ENCODE data around the gene ASF1B. TPM values are rescaled to one million over a fixed set of nuclear protein-coding genes. Genes with fewer than 3 reads are reported as not detected.

The ASF1B gene
- polyA plus RNA-seq, 1 experiment = 2.8 TPM

GRCh38 chr19:14155371-14155770 is 19.0 kb upstream of the ASF1B start:
- POLR2A ChIA-PET = no interaction called here
- Histone ChIP-seq H3K27me3 (ENCODE audit: control insufficient read depth, insufficient read depth, low read length) (no peaks in the 10 kb centered on the region), H3K27ac (ENCODE audit: low read depth, low read length) (no peak overlapping the region), H3K9me3 (ENCODE audit: control insufficient read depth, insufficient read depth, low read length) (no peaks in the 10 kb centered on the region), H3K4me3 (ENCODE audit: low read depth, low read length) (no peak overlapping the region)
- TF ChIP-seq CTCF (IDR thresholded peaks at IDR 0.05; ENCODE audit: low read depth, low read length) = no peak
- CTCF ChIA-PET = no interaction called here
- DNase-seq (ENCODE audit: low read depth, low spot score) = no peak

GRCh38 chr19:14152713-14153112 is 16.3 kb upstream of the ASF1B start:
- CTCF ChIA-PET = interaction anchor here (1.1 kb wide), 1 partner anchor 15 kb away, joined by 3 read pairs; no protein-coding TSS in a partner anchor
- no peak for TF ChIP-seq CTCF (IDR thresholded peaks at IDR 0.05; ENCODE audit: low read depth, low read length)
- H3K27ac ChIP-seq (ENCODE audit: low read depth, low read length) = no peak overlapping the region
- DNase-seq (ENCODE audit: low read depth, low spot score) = no peak
- no peaks in the 10 kb centered on the region for H3K9me3 ChIP-seq (ENCODE audit: control insufficient read depth, insufficient read depth, low read length)
- no peaks in the 10 kb centered on the region for H3K27me3 ChIP-seq (ENCODE audit: control insufficient read depth, insufficient read depth, low read length)
- no peak overlapping the region for H3K4me3 ChIP-seq (ENCODE audit: low read depth, low read length)
- POLR2A ChIA-PET = interaction anchor here (0.7 kb wide), 1 partner anchor 98 kb away, joined by 4 read pairs; no protein-coding TSS in a partner anchor

- no peak for DNase-seq (ENCODE audit: low read depth, low spot score)
- Histone ChIP-seq H3K4me3 (ENCODE audit: low read depth, low read length) (no peak overlapping the region), H3K27me3 (ENCODE audit: control insufficient read depth, insufficient read depth, low read length) (no peaks in the 10 kb centered on the region), H3K9me3 (ENCODE audit: control insufficient read depth, insufficient read depth, low read length) (no peaks in the 10 kb centered on the region), H3K27ac (ENCODE audit: low read depth, low read length) (no peak overlapping the region)
- CTCF ChIA-PET = interaction anchor here (0.6 to 1.5 kb wide), 3 partner anchors 15 to 324 kb away, joined by 3 to 6 read pairs (median 4); partner anchors contain the start of genes ASF1B and PTGER1
- no peak for TF ChIP-seq CTCF (IDR thresholded peaks at IDR 0.05; ENCODE audit: low read depth, low read length)
- POLR2A ChIA-PET = interaction anchor here (0.8 kb wide), 1 partner anchor 14 kb away, joined by 3 read pairs; the partner anchor contains the start of gene ASF1B
Observed at GRCh38 chr19:14150770-14151661, 14.6 kb upstream of the ASF1B start.

- CTCF ChIA-PET = interaction anchor here (0.8 to 1.5 kb wide), 2 partner anchors 14 to 198 kb away, joined by 3 to 6 read pairs; partner anchors contain the start of gene ASF1B
- POLR2A ChIA-PET = interaction anchor here (0.8 kb wide), 1 partner anchor 13 kb away, joined by 3 read pairs; the partner anchor contains the start of gene ASF1B
- H3K27ac ChIP-seq (ENCODE audit: low read depth, low read length) = no peak overlapping the region
- no peaks in the 10 kb centered on the region for H3K27me3 ChIP-seq (ENCODE audit: control insufficient read depth, insufficient read depth, low read length)
- no peaks in the 10 kb centered on the region for H3K9me3 ChIP-seq (ENCODE audit: control insufficient read depth, insufficient read depth, low read length)
- no peak overlapping the region for H3K4me3 ChIP-seq (ENCODE audit: low read depth, low read length)
- TF ChIP-seq CTCF (IDR thresholded peaks at IDR 0.05; ENCODE audit: low read depth, low read length) = no peak
- no peak for DNase-seq (ENCODE audit: low read depth, low spot score)
Observed at GRCh38 chr19:14150041-14150769, 13.8 kb upstream of the ASF1B start.
